K562 treated with DMSO at 1 percent for 48 hours (cell line): Measurements from ENCODE around the gene ABL2. TPM values are rescaled to one million over a fixed set of nuclear protein-coding genes. Genes with fewer than 3 reads are reported as not detected.

Experiments
- total RNA-seq: library from RNA; unstranded; fragments of 300-600 nt; gene quantifications from 2 replicates; pipeline ENCODE4 v1.2.3, GENCODE V29; 2022; ENCODE audit warnings: low replicate concordance; ENCODE audit errors: extremely low read depth

Gene ABL2
- total RNA-seq: not detected in 2 replicates

DNA sequence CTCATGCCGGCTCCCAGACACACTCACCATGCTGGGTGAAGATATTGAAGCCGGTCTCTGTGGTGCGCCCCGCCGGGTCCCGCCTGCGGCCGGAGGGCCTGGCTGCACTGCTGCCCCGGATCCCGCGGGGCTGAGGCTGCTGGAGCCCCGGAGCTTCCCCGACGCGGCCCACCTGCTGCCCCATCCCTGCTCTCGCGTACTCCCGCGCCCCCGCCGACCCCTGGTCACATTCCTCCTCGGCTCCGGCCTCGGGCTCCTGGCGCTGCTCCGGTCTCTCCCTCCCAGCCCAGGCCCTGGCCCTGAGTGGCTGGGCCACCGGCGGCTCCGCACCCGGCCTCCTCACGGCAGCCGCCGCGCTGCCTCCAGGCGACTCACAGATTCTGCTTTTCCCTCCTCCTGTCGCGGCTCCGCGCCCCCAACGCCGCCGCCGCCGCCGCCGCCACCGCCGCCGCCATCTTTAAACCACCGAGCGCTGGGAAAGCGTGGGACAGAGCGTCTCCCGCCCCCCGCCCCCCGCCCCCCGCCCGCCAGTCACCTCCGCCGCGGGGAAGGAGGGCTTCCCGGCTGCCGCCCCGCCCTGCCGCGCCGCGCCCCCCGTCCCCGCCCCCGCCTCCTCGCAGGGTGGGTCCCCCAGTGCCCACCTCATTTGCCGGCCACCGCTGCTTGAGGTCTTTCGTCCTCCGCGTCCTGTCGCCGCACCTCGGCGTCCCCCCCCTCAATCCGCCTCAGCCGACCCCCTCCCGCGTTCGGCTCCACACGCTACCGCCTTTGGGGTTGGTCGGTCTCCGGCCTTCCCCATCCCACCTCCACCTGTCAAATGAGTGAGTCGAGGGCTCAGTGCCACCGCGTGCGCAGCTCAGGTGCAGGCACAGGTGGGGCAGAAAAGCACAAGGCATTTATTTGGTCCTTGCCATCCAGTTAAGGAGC, at the start of gene ABL2:
Gene ABL2 (minus strand): TSS at position 464 of the 927 bp plus-strand sequence. CDS start 280 bp downstream, at position 184.

DNA sequence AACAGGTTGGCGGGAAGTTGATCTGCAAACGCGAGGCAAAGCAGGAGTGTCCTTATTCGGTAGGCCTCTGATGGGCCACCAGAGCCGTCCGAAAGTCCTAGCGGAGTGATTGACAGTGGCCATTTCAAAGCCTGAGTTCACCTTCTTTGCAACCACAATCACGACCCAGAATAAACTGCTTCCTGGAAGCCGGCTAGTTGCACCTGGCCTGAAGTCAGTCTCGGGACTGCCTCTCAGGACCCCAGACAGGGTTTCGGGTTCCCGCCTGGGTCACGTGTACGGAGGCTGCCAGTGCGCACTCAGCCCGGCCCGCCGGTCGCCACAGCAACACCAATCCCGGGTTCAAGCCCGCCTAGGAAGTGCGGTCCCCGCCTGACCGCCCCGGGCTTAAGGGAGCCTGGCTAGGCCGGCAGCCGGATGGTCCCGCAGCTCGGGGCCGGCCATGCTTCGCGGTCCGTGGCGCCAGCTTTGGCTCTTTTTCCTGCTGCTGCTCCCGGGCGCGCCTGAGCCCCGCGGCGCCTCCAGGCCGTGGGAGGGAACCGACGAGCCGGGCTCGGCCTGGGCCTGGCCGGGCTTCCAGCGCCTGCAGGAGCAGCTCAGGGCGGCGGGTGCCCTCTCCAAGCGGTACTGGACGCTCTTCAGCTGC, 147.7 kb downstream of the ABL2 start, which contains the start of gene TOR3A:
Gene TOR3A (plus strand): TSS at position 384 of the 646 bp plus-strand sequence. CDS start 59 bp downstream, at position 443.

Other genes starting within 250 kb of the ABL2 start
- gene FAM20B, start 203.8 kb downstream of the ABL2 start, total RNA-seq: not detected in 2 replicates
- not detected in 2 replicates for gene TOR3A, start 147.6 kb downstream of the ABL2 start, total RNA-seq
- not detected in 2 replicates for gene SOAT1, start 64.1 kb upstream of the ABL2 start, total RNA-seq
- not detected in 2 replicates for gene AXDND1, start 136.3 kb upstream of the ABL2 start, total RNA-seq